ENCODE data around the gene PLXNA4.
"Not testable (repeated sequence)": the region's sequence is repeated elsewhere in the genome, so short reads cannot be mapped to it uniquely, and the experiment has no call there.

PLXNA4 gene

DNA sequence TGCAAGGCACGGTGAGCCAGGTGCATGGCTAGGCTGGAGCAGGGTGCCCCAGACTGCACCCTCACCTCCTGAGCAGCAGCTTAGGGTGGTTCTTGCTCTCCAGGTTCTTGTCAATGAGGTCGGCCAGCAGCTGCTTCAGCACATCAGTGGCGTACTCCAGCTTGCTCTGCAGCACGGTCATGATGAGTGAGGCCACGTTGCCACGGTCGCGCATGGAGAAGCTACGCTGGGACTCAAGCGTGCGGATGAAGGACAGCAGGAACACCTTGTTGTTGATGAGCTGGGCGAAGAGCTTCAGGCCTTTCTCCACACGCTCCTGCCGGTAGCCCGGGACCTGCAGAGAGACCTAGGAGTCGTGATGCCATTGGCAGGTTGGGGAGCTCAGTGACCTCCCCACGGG, 408.0 kb downstream of the PLXNA4 start:
- no peak overlapping the region for H3K4me3 ChIP-seq (ENCODE audit: low read depth, low read length)
- TF ChIP-seq, protein P1, sequence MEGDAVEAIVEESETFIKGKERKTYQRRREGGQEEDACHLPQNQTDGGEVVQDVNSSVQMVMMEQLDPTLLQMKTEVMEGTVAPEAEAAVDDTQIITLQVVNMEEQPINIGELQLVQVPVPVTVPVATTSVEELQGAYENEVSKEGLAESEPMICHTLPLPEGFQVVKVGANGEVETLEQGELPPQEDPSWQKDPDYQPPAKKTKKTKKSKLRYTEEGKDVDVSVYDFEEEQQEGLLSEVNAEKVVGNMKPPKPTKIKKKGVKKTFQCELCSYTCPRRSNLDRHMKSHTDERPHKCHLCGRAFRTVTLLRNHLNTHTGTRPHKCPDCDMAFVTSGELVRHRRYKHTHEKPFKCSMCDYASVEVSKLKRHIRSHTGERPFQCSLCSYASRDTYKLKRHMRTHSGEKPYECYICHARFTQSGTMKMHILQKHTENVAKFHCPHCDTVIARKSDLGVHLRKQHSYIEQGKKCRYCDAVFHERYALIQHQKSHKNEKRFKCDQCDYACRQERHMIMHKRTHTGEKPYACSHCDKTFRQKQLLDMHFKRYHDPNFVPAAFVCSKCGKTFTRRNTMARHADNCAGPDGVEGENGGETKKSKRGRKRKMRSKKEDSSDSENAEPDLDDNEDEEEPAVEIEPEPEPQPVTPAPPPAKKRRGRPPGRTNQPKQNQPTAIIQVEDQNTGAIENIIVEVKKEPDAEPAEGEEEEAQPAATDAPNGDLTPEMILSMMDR (IDR thresholded peaks at IDR 0.05; ENCODE audit: insufficient read depth, low read depth, low read length, missing control alignments), result no peak
- DNase-seq (ENCODE audit: low read depth), result no peak

DNA sequence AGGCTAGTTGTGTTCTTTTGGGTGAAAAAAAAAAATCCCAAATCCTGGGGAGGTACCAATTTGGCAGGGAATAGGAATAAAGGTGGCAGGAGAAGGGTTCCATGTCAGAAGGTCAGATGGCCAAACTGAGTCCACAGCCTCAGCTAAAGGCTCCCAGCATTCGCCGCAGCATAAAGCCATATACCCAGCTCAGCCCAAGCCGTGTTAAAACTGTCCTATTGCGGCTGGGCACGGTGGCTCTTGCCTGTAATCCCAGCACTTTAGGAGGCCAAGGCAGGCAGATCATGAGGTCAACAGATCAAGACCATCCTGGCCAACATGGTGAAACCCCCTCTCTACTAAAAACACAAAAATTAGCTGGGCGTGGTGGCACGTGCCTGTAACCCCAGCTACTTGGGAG, 410.6 kb downstream of the PLXNA4 start:
- not testable (repeated sequence) for H3K4me3 ChIP-seq (ENCODE audit: low read depth, low read length); DNase-seq (ENCODE audit: low read depth)

DNA sequence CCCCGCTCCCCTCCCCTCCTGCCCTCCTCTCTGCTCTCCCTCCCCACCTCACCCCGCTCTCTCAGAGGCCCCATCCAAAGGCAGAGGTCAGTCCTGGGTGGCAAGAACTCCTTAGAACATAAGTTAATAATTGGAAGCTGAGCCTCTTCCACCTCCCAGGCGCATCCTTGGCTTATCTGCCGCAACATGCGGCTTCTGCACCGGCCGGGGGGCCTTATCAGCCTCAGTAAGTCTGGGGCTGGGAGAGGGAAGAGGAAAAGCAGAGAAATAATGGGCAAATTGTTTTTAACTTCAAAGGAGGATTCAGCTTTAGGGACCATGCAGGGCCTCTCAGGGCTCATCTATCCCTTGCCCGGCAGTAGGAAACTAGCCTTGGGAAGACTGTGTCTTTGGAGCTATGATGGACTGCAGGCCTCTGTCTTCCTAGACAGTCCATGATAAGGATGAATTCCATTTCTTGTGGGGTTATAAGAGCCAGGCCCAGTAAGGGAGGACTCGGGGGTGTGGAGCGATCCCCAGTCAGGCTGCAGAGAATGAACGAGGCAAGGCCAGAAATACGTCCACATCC, 411.6 kb downstream of the PLXNA4 start:
- DNase-seq (ENCODE audit: low read depth), result no peak
- TF ChIP-seq, protein P1 (IDR thresholded peaks at IDR 0.05; ENCODE audit: insufficient read depth, low read depth, low read length, missing control alignments), result no peak
- H3K4me3 ChIP-seq (ENCODE audit: low read depth, low read length), result no peak overlapping the region

DNA sequence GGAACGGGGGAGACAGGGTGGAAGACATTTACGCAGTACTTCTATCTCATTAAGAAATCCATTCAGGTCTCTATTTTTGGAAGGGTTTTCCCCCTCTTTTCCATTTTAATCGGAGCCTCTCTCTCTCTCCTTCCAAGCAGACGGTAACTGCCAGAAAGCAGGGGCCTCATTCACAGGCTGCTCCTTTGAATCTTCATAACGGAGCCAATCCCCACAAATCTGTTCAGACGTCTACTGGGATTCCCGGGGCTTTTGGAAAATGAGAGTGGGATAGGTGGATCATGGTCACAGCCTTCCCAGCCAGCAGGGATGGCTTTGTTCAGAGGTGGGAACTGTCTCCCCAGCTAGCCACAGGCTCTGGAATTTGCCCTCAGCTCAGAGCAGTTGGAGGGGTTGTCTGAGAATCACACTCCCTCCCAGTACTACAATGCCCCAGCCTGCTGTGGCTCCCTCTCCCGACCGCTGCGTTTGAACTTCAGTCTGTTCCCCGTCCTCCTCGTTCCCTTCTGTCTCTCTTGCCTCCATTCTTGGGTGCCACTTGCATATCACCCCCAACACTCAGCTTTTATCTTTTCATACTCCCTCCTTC, 413.6 kb downstream of the PLXNA4 start:
- H3K4me3 ChIP-seq (ENCODE audit: low read depth, low read length), result no peak overlapping the region
- no peak for DNase-seq (ENCODE audit: low read depth)
- TF ChIP-seq, protein P1 (IDR thresholded peaks at IDR 0.05; ENCODE audit: insufficient read depth, low read depth, low read length, missing control alignments), result no peak

DNA sequence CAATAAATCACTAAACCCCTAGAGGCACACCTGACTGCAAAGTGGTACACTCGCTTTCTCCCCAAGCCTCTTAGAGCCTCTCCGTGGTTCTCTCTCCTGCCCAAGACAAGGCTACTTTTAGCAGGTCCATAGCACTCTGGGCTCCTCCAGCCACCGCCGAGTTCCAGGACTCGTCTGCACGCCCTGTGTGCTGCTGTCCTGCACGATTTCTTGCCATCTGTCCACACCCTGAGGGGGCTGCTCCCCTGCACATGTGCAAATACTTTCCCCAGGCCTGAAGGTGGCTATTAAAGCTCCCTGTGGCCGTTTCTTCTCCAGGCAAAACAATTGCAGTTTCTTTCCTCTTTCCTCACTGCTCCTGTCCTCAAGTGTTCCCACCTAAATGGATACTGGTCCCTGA, 414.3 kb downstream of the PLXNA4 start:
- H3K4me3 ChIP-seq (ENCODE audit: low read depth, low read length), result no peak overlapping the region
- DNase-seq (ENCODE audit: low read depth), result no peak
- TF ChIP-seq, protein P1 (IDR thresholded peaks at IDR 0.05; ENCODE audit: insufficient read depth, low read depth, low read length, missing control alignments), result no peak

DNA sequence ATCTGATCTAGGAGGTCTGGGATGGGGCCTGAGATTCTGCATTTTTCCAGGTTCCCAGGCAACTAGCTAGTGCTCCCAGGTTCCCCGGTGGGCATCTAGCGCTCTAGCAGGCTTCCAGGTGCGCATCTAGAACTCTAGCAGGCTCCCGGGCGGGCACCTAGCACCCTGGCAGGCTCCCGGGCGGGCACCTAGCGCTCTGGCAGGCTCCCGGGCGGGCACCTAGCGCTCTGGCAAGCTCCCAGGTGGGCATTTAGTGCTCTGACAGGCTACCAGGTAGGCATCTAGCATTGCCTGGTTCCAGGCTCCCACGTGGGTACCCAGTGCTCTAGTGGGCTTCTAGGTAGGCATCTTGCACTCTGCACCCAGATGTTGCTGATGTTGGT, 414.7 kb downstream of the PLXNA4 start:
- no peak for DNase-seq (ENCODE audit: low read depth)
- H3K4me3 ChIP-seq (ENCODE audit: low read depth, low read length), result no peak overlapping the region

DNA sequence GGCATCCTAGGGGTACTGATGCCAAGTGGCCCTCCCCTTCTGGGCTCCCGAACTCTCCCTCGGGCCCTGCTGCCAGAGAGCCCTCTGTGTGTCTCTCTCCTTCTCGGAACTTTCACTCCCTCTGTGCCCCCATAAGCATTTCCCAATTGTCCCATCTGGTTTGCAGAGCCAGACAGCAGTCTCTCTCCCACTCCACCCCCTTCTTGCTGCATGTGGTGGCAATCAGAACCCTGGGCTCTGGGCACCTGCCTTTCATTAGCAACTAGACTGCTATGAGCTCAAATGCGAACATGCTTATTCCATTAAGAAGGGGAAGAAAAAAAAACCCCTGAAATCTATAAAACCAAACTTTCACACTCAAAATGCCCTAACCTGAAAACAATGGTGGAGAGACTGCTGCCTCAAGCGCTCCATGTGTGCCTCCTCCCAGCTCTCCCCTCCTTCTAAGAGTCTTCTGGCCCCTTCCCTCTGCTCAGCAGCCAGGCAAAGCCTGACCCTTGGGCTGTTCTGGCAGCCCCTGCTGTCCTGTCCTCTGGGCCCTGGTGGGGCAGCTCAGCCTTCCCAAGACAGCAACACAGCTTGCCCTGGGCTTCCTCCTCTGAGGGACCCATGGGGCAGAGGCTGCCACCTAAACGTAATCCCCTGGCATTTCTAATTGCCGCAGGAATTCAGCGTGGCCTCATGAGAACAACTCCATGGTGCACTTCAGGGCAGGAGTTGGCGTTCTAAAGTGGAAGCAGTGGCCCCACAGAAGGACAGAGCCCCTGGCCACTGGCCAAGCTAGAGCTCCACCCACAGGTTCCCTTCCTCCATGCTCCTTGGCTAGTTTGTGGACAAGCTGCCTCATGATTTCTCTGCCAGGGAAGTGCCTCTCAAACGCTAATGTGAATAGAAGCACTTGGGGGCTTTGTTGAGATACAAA, 415.4 kb downstream of the PLXNA4 start:
- H3K4me3 ChIP-seq (ENCODE audit: low read depth, low read length), result no peak overlapping the region
- no peak for DNase-seq (ENCODE audit: low read depth)
- TF ChIP-seq, protein P1 (IDR thresholded peaks at IDR 0.05; ENCODE audit: insufficient read depth, low read depth, low read length, missing control alignments), result no peak

More for the DNA sequence above, 414.7 kb downstream of the PLXNA4 start:
- TF ChIP-seq, protein P1 (IDR thresholded peaks at IDR 0.05; ENCODE audit: insufficient read depth, low read depth, low read length, missing control alignments), result no peak

Data from GM12865 (cell line).